ENCODE measurements around the gene TC2N. TPM values are rescaled to one million over a fixed set of nuclear protein-coding genes. Genes with fewer than 3 reads are reported as not detected.

The TC2N gene
- total and polyA plus RNA-seq, 2 of the 4 experiments (the other 2 are of a cell fraction): 0.03 to 0.18 TPM

- Histone ChIP-seq H3K27ac (ENCODE audit: insufficient read depth, low read length) (no peak overlapping the region), H3K4me3 (ENCODE audit: insufficient read depth, low read depth, low read length) (no peak overlapping the region), H4K8ac (ENCODE audit: low read depth in 2 of 2, low read length in 2 of 2) (no peak overlapping the region), H3K27me3 (ENCODE audit: control insufficient read depth, insufficient read depth, low read length) (no peaks in the 10 kb centered on the region), H2AK9ac (replicated peaks; ENCODE audit: low read depth, low read length, poor library complexity) (no peak overlapping the region), H4K20me1 (ENCODE audit: insufficient read depth, low read length) (no peaks in the 10 kb centered on the region), H3K56ac (ENCODE audit: extremely low read depth, insufficient read depth, low read length) (no peak overlapping the region), H3K36me3 (ENCODE audit: control insufficient read depth, insufficient read depth, low read length) (no peaks in the 10 kb centered on the region), H3K23ac (ENCODE audit: low read depth, low read length) (no peak overlapping the region), H4K5ac (ENCODE audit: low read depth, low read length) (no peak overlapping the region), H3K9me1 (ENCODE audit: insufficient read depth, low read length) (no peaks in the 10 kb centered on the region), H2AFZ (replicated peaks; ENCODE audit: low read length, poor library complexity) (no peak overlapping the region), H3K4ac (ENCODE audit: low read depth, low read length) (no peak overlapping the region), H3K9ac (ENCODE audit: low read depth, low read length) (no peak overlapping the region), H2BK120ac (ENCODE audit: low read depth, low read length) (no peak overlapping the region), H3K4me1 (ENCODE audit: control insufficient read depth, insufficient read depth, low read length) (no peaks in the 10 kb centered on the region), H3K9me3 (ENCODE audit: control insufficient read depth, insufficient read depth, low read length) (no peaks in the 10 kb centered on the region), H2BK5ac (ENCODE audit: low read depth, low read length, poor library complexity, severe bottlenecking) (no peak overlapping the region), H3K4me2 (ENCODE audit: low read depth, low read length) (no peak overlapping the region), H3K79me1 (ENCODE audit: low read depth in 1 of 2, low read length in 2 of 2) (no peaks in the 10 kb centered on the region), H3K18ac (ENCODE audit: low read depth, low read length) (no peak overlapping the region), H2BK20ac (ENCODE audit: low read depth, low read length) (no peak overlapping the region), H2BK15ac (ENCODE audit: low read depth, low read length) (no peak overlapping the region), H3K14ac (replicated peaks; ENCODE audit: low read depth, low read length) (no peak overlapping the region), H2AK5ac (ENCODE audit: low read depth, low read length) (no peak overlapping the region), H4K91ac (ENCODE audit: insufficient read depth, low read depth, low read length) (no peak overlapping the region)
- no CpG with 5 or more reads among the region's 2 CpGs for WGBS, 2 experiments (ENCODE audit: extremely low coverage in 2 of 2, insufficient read length in 1 of 2)
- BruUV-seq (replicated peaks): no TSS peak
- in situ Hi-C loops (cut with MboI; ENCODE audit: low sequenced_read_pairs) (no loop called here), intact Hi-C loops (cut with micrococcal nuclease) (no loop called here), dilution Hi-C loops (cut with HindIII; ENCODE audit: low sequenced_read_pairs, unreplicated experiment) (no loop called here)
- TF ChIP-seq SMC3 (IDR thresholded peaks at IDR 0.05; ENCODE audit: low read depth, low read length) (no peak), USF2 (IDR thresholded peaks at IDR 0.05; ENCODE audit: low read depth, low read length) (no peak), MAZ (IDR thresholded peaks at IDR 0.05; ENCODE audit: borderline replicate concordance, low read depth, low read length) (no peak)
- POLR2A ChIA-PET (ENCODE audit: unreplicated experiment): no interaction called here
- no peak for DNase-seq
- ATAC-seq (ENCODE audit: low read depth): no peak
- CTCF ChIA-PET: no interaction called here
Observed at GRCh38 chr14:91744068-91744480, 123.3 kb downstream of the TC2N start.
